Progenitor cell of endocrine pancreas (in vitro differentiated cells): Measurements from ENCODE around the gene ERICH2. TPM values are rescaled to one million over a fixed set of nuclear protein-coding genes. Genes with fewer than 3 reads are reported as not detected.

Experiments
- DNase-seq: peaks from one replicate; pipeline ENCODE4 v3.0.0; 2021; ENCODE audit warnings: low spot score; ENCODE audit not compliant: unreplicated experiment
- H3K27ac Mint-ChIP-seq: 2 replicates; pipeline ENCODE4 v1.8.0; 2021; ENCODE audit warnings: mild to moderate bottlenecking, moderate library complexity, mixed read lengths
- H3K27me3 Mint-ChIP-seq: 2 replicates; pipeline ENCODE4 v1.8.0; 2021; ENCODE audit warnings: mixed read lengths
- H3K36me3 Mint-ChIP-seq: 2 replicates; pipeline ENCODE4 v1.8.0; 2022; ENCODE audit warnings: mixed read lengths; ENCODE audit not compliant: insufficient read depth
- H3K4me1 Mint-ChIP-seq: 2 replicates; pipeline ENCODE4 v1.8.0; 2021; ENCODE audit warnings: low read depth, mixed read lengths
- H3K4me3 Mint-ChIP-seq: 2 replicates; pipeline ENCODE4 v1.8.0; 2021; ENCODE audit warnings: low read depth, mild to moderate bottlenecking, moderate library complexity, mixed read lengths
- H3K9me3 Mint-ChIP-seq: 2 replicates; pipeline ENCODE4 v1.8.0; 2021; ENCODE audit warnings: low read depth, mixed read lengths
- CTCF ChIP-seq: fragments of 200-600 bp; sonication (generic); IDR thresholded peaks from one replicate; pipeline ENCODE4 v1.5.0; 2021; ENCODE audit warnings: antibody characterized with exemption, mild to moderate bottlenecking; ENCODE audit not compliant: unreplicated experiment
- total RNA-seq: library from RNA; stranded (reverse); gene quantifications from 2 replicates; pipeline ENCODE4 v1.2.1, GENCODE V29; 2021

Gene ERICH2
- total RNA-seq, 1 donor from 2014 or later: 1.1 TPM

DNA sequence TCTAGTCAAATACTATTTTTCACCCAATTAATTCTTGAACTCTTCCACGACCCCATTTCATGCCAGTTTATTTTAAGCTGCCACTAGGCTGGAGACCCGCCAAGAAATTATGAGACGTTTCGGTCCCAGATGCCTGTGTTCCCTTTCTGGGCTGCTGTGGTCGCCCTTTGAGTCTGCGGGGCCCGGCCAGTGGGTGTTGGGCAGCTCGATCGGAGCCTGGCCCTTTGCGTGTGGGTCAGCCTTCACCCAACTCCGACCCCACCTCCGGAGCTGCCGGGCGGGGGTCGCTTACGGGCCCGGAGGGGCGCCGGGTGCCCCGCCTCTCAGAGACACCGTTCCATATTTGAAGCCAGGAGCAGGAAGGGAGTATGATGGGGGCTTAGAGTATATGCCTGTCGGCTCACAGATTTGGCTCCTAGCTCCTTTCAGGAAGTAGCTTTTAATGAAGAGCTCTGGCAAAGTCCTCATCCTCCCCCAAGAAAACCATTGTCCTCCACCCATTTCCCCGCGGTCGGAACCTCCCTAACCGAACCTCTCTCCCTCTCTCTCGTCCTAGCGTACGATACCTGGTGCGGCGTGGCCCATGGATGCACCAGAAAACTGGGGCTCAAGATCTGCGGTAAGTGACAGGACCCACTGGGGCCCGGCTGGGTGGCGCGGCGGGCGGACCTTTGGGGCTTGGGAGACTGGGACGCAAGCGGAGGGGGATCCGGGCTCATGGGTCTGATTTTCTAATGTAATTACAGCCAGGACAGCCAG lies 51.5 kb downstream of the ERICH2 start:
- Mint-ChIP-seq H3K27ac (no peak overlapping the region), H3K9me3 (no peaks in the 10 kb centered on the region), H3K4me1 (peaks cover 19% of the 10 kb centered on the region), H3K27me3 (peaks cover 90% of the 10 kb centered on the region), H3K4me3 (no peak overlapping the region), H3K36me3 (no peaks in the 10 kb centered on the region)
- no peak for TF ChIP-seq CTCF
- no peak for DNase-seq

- peaks cover 19% of the 10 kb centered on the region for H3K4me1 Mint-ChIP-seq
- H3K27me3 Mint-ChIP-seq: peaks cover 90% of the 10 kb centered on the region
- H3K4me3 Mint-ChIP-seq: peak overlapping the region; percentile 58
- no peak overlapping the region for H3K27ac Mint-ChIP-seq
- no peaks in the 10 kb centered on the region for H3K36me3 Mint-ChIP-seq
- DNase-seq: no peak
- H3K9me3 Mint-ChIP-seq: no peaks in the 10 kb centered on the region
- peak; percentile 54 for TF ChIP-seq CTCF
These were observed 52.3 kb downstream of the ERICH2 start for GRCh38 chr2:170822290-170823087.

DNA sequence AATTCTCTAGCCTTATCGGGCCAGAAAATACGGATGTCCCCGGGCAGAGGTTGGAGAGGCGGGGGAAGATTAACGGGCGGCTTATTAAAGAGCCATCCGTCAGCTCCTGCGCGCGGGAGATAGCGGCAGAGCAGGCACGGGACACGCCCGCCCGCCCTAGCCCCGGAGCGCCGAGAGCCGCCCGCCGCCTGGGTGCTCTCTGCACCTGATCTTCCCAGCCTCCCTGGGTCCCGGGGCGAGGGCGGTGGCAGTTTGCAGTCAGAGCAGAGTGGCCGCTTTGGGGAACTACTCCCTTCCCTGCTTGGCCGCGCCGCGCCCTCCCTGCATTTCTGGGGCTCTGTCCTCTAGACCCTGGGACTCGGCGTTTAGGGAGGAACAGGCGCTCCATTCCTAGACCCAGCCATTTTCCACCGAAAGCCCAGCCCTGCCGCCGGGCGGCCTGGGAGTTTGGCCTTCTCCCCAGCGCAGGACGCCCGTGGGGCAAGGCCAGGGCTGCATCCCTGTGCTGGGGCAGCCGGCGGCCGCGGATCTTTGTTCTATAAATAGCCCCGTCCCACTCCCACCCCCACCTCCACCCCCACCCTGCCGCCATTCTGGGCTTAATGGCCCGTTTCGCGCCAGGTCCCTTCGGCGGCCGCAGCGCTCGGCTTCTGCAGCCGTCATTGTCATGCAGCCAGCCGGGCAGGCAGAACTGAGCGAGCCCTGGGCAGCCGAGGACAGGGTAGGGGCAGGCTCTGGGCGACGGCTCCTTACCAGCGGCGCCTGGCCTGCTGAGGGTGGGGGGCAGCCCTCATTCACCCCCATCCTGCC lies 53.1 kb downstream of the ERICH2 start:
- no peaks in the 10 kb centered on the region for H3K9me3 Mint-ChIP-seq
- TF ChIP-seq CTCF: no peak
- peaks cover 16% of the 10 kb centered on the region for H3K4me1 Mint-ChIP-seq
- H3K4me3 Mint-ChIP-seq: peak overlapping the region; percentile 55
- no peak for DNase-seq
- H3K27me3 Mint-ChIP-seq: peaks cover 86% of the 10 kb centered on the region
- H3K36me3 Mint-ChIP-seq: no peaks in the 10 kb centered on the region
- H3K27ac Mint-ChIP-seq: no peak overlapping the region

GRCh38 chr2:170823898-170824215 lies 53.7 kb downstream of the ERICH2 start:
- Mint-ChIP-seq H3K27me3 (peaks cover 82% of the 10 kb centered on the region), H3K27ac (no peak overlapping the region), H3K9me3 (no peaks in the 10 kb centered on the region), H3K4me3 (no peak overlapping the region), H3K36me3 (no peaks in the 10 kb centered on the region), H3K4me1 (peaks cover 10% of the 10 kb centered on the region)
- DNase-seq: no peak
- no peak for TF ChIP-seq CTCF

DNA sequence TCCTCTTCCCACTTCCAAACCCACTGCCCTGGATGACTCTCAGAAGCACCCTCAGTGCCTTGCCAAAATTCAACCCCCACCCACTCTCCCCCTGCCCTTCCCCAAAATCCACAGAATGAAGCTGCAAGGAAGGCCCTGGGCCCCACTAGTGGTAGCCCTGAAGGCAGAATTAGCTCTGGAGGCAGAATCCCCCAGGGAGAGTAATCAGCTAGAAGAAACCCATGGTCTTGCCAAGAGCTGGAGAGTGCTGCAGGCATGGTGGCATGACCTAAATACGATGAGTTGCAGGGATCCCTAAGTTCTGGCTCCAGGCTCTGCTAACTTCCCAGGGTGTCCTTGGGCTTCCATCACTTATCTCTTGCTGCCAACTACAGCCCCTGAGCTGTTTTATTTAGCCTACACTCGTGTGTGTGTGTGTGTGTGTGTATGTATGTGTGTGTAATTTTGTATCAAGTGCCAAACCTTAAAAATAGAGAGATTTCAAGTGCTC lies 54.4 kb downstream of the ERICH2 start:
- Mint-ChIP-seq H3K4me1 (peaks cover 8% of the 10 kb centered on the region), H3K9me3 (no peaks in the 10 kb centered on the region), H3K4me3 (no peak overlapping the region), H3K27ac (no peak overlapping the region), H3K36me3 (no peaks in the 10 kb centered on the region), H3K27me3 (peaks cover 80% of the 10 kb centered on the region)
- no peak for TF ChIP-seq CTCF
- no peak for DNase-seq
